ENCODE measurements around the gene PRRC1.
A peak's percentile ranks its signal among the peaks of the same experiment; 100 is the strongest.
"Not testable (repeated sequence)": the region's sequence is repeated elsewhere in the genome, so short reads cannot be mapped to it uniquely, and the experiment has no call there.

The PRRC1 gene

GRCh38 chr5:127565586-127566270, 48.3 kb downstream of the PRRC1 start:
- POLR2A ChIA-PET = no interaction called here
- CTCF ChIA-PET = interaction anchor here (1.2 to 6.4 kb wide), 6 partner anchors 14 to 642 kb away, joined by 3 to 46 read pairs (median 13); no protein-coding TSS in a partner anchor
- TF ChIP-seq, protein P1, sequence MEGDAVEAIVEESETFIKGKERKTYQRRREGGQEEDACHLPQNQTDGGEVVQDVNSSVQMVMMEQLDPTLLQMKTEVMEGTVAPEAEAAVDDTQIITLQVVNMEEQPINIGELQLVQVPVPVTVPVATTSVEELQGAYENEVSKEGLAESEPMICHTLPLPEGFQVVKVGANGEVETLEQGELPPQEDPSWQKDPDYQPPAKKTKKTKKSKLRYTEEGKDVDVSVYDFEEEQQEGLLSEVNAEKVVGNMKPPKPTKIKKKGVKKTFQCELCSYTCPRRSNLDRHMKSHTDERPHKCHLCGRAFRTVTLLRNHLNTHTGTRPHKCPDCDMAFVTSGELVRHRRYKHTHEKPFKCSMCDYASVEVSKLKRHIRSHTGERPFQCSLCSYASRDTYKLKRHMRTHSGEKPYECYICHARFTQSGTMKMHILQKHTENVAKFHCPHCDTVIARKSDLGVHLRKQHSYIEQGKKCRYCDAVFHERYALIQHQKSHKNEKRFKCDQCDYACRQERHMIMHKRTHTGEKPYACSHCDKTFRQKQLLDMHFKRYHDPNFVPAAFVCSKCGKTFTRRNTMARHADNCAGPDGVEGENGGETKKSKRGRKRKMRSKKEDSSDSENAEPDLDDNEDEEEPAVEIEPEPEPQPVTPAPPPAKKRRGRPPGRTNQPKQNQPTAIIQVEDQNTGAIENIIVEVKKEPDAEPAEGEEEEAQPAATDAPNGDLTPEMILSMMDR (IDR thresholded peaks at IDR 0.05; ENCODE audit: control extremely low read depth, extremely low read depth, low read depth, missing control alignments) = no peak
- DNase-seq (ENCODE audit: extremely low spot score) = no peak

DNA sequence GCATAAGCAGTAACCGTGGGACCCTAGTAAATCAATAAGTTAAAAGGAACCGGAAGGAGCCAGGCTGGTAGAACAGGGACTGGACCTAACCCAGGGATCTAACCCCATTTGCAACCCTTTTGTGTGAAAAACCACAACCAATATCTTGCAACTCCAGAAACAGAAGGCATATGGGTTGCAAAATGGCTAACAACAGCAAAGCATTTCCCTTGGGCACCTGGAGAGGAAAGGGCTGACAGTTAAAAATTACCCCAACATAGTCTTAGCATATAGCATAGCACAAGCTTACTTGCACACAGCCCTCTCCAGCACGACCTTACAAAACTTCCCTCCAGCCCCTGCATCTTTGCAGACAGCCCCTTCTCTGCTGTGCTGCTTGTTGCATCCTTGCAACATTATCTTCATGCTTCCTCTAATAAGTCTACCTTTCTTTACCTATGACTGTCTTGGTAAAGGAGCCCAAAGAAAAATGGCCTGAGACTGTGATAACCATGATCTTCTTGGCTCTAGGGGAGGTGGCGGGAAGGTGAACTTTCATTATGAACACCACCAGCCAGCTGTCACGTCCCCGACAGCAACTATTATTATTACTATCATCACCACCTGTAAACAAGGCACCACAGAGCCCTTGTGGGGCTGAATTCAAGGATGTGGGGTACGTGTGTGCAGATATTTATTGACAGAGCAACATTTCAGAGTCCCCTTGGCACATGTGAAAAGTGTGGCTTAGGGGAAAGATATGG, 49.8 kb downstream of the PRRC1 start:
- ChIA-PET POLR2A (no interaction called here), CTCF (interaction anchor here (1.3 kb wide), 2 partner anchors 12 to 29 kb away, joined by 3 read pairs; no protein-coding TSS in a partner anchor)
- peak; percentile 41 for DNase-seq (ENCODE audit: extremely low spot score)
- TF ChIP-seq, protein P1 (IDR thresholded peaks at IDR 0.05; ENCODE audit: control extremely low read depth, extremely low read depth, low read depth, missing control alignments) = no peak

DNA sequence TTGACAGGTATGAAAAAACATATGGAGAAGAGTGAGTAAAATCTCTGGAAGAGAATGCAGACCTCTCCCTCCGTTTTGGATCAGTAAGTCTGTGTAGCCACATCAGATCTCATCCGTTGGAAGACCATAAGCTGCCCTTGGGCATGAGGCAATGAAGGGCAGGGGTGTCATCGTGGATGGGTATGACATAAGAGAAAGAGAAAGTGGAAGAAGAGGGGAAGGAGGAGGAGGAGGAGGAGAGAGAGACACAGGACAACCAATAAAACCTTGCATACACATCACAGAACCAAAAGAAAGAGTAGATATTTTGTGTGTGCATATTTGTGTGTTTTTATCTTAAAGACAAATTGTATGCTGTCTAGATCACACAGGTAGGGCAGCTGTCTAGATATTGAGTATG, 50.7 kb downstream of the PRRC1 start:
- ChIA-PET POLR2A (no interaction called here), CTCF (interaction anchor here (0.9 to 1.3 kb wide), 3 partner anchors 11 to 633 kb away, joined by 3 read pairs; no protein-coding TSS in a partner anchor)
- TF ChIP-seq, protein P1 (IDR thresholded peaks at IDR 0.05; ENCODE audit: control extremely low read depth, extremely low read depth, low read depth, missing control alignments) = no peak
- peak; percentile 32 for DNase-seq (ENCODE audit: extremely low spot score)

DNA sequence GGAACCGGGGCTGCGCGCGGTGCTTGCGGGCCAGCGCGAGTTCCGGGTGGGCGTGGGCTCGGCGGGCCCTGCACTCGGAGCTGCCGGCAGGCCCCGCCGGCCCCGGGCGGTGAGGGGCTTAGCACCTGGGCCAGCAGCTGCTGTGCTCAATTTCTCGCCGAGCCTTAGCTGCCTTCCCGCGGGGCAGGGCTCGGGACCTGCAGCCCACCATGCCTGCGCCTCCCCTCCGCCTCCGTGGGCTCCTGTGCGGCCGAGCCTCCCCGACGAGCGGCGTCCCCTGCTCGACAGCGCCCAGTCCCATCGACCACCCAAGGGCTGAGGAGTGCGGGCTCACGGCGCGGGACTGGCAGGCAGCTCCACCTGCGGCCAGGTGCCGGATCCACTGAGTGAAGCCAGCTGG, 52.0 kb downstream of the PRRC1 start:
- POLR2A ChIA-PET; DNase-seq (ENCODE audit: extremely low spot score): not testable (repeated sequence)
- CTCF ChIA-PET = interaction anchor here (1.9 to 5.7 kb wide), 2 partner anchors 10 to 16 kb away, joined by 10 to 47 read pairs; no protein-coding TSS in a partner anchor

DNA sequence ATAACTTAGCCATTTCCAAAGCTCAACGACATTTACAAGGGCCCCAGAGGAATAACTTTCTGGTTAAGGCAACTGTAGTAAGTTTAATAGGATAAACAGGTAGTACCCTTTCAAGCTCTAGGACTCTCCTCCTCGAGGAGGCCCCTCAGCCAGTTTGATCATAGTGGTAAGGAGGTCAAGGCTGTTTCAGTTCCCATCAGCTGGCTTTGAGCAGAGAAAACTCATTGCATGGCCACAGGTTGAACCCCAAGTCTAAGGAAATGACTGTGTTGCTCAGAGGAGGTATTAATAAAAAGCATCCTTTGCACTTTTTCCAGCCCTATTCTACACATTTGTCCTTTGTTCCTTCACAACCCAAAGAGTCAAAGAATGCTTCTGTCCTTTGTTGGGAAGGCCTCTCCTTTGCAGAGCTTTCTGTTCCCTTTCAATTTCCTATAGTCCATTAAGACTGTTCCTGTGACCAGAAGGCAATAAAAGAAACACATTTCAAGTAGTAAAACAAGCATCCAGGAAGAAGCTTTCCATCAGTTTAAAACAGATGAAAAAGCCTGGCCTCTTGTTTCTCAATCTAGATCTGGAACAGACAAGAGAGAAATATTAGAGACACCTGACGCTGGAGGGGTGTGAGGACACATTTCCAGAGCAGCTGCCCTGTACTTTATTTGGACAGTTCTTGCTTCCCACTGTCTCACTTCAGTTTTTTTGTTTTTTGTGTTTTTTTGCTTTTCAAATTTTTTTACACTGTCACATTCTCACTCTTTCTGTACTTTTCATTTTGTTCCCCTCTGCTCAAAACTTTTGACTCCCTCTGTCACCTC, 54.1 kb downstream of the PRRC1 start:
- POLR2A ChIA-PET = interaction anchor here (0.7 to 0.9 kb wide), 2 partner anchors 14 to 15 kb away, joined by 3 to 4 read pairs; no protein-coding TSS in a partner anchor
- TF ChIP-seq, protein P1 (IDR thresholded peaks at IDR 0.05; ENCODE audit: control extremely low read depth, extremely low read depth, low read depth, missing control alignments) = no peak
- CTCF ChIA-PET = interaction anchor here (0.8 to 5.7 kb wide), 11 partner anchors 8 to 630 kb away, joined by 3 to 47 read pairs (median 3); no protein-coding TSS in a partner anchor
- DNase-seq (ENCODE audit: extremely low spot score) = peak; percentile 72

GRCh38 chr5:127572930-127573329, 55.5 kb downstream of the PRRC1 start:
- DNase-seq (ENCODE audit: extremely low spot score) = no peak
- TF ChIP-seq, protein P1 (IDR thresholded peaks at IDR 0.05; ENCODE audit: control extremely low read depth, extremely low read depth, low read depth, missing control alignments) = no peak
- CTCF ChIA-PET = interaction anchor here (0.9 to 5.7 kb wide), 10 partner anchors 9 to 629 kb away, joined by 3 to 47 read pairs (median 4); no protein-coding TSS in a partner anchor
- POLR2A ChIA-PET = no interaction called here
